ENCODE measurements around the gene G3BP1. TPM values are rescaled to one million over a fixed set of nuclear protein-coding genes. Genes with fewer than 3 reads are reported as not detected.
A peak's percentile ranks its signal among the peaks of the same experiment; 100 is the strongest.

Gene G3BP1
- total and polyA plus RNA-seq, 2 of the 13 experiments (the other 11 are each of a cell fraction or from before 2014, with no cell fraction given) = 36.7 to 320 TPM

- TF ChIP-seq DMTF1 (CRISPR knock-in tag; IDR thresholded peaks at IDR 0.05) = no peak
- no peak for TF ChIP-seq ZNF317 (CRISPR knock-in tag; IDR thresholded peaks at IDR 0.05)
- no peak for TF ChIP-seq STAT5B (CRISPR knock-in tag; IDR thresholded peaks at IDR 0.05)
- TF ChIP-seq MIER2 (CRISPR knock-in tag; IDR thresholded peaks at IDR 0.05) = no peak
- no peak for TF ChIP-seq ONECUT2 (CRISPR knock-in tag; IDR thresholded peaks at IDR 0.05)
- no peak for TF ChIP-seq ZNF512 (CRISPR knock-in tag; IDR thresholded peaks at IDR 0.05)
- TF ChIP-seq ZNF850 (CRISPR knock-in tag; conservative IDR thresholded peaks at IDR 0.05) = no peak
- no peak for TF ChIP-seq MTA3 (CRISPR knock-in tag; IDR thresholded peaks at IDR 0.05)
- TF ChIP-seq ZNF547 (CRISPR knock-in tag; IDR thresholded peaks at IDR 0.05) = no peak
- TF ChIP-seq KDM3A (CRISPR knock-in tag; IDR thresholded peaks at IDR 0.05; ENCODE audit: low read depth) = no peak
- 0 out of 2 replicates have a peak, but pooled peaks have one; percentile 11 for TF ChIP-seq SOX5 (CRISPR knock-in tag; IDR thresholded peaks at IDR 0.05; ENCODE audit: borderline replicate concordance)
- no peak for TF ChIP-seq PRPF4 (IDR thresholded peaks at IDR 0.05; ENCODE audit: low read depth, low read length, poor library complexity, severe bottlenecking)
- TF ChIP-seq ZNF567 (CRISPR knock-in tag; IDR thresholded peaks at IDR 0.05; ENCODE audit: borderline replicate concordance) = no peak
- no peak for TF ChIP-seq ZNF569 (CRISPR knock-in tag; IDR thresholded peaks at IDR 0.05; ENCODE audit: borderline replicate concordance)
- TF ChIP-seq ZNF678 (CRISPR knock-in tag; IDR thresholded peaks at IDR 0.05) = no peak
- no peak for TF ChIP-seq HNF4A (CRISPR knock-in tag; IDR thresholded peaks at IDR 0.05)
- no peak for TF ChIP-seq ZNF883 (CRISPR knock-in tag; IDR thresholded peaks at IDR 0.05; ENCODE audit: not compliant biosample characterization)
- no peak for TF ChIP-seq PCBP2 (optimal IDR thresholded peaks at IDR 0.05; ENCODE audit: low read depth, low read length, poor library complexity, severe bottlenecking)
- no peak for TF ChIP-seq TARDBP (CRISPR knock-in tag; IDR thresholded peaks at IDR 0.05)
- TF ChIP-seq SRSF4 (IDR thresholded peaks at IDR 0.05; ENCODE audit: low read depth, low read length, poor library complexity, severe bottlenecking) = no peak
- no peak for TF ChIP-seq FOXK1 (CRISPR knock-in tag; IDR thresholded peaks at IDR 0.05; ENCODE audit: borderline replicate concordance, low read depth)
- TF ChIP-seq, protein P1, sequence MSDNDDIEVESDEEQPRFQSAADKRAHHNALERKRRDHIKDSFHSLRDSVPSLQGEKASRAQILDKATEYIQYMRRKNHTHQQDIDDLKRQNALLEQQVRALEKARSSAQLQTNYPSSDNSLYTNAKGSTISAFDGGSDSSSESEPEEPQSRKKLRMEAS (IDR thresholded peaks at IDR 0.05) = no peak; the same call in 1 of the 2 replicates
- no peak for TF ChIP-seq ZNF143 (CRISPR knock-in tag; IDR thresholded peaks at IDR 0.05)
- TF ChIP-seq, protein P2, sequence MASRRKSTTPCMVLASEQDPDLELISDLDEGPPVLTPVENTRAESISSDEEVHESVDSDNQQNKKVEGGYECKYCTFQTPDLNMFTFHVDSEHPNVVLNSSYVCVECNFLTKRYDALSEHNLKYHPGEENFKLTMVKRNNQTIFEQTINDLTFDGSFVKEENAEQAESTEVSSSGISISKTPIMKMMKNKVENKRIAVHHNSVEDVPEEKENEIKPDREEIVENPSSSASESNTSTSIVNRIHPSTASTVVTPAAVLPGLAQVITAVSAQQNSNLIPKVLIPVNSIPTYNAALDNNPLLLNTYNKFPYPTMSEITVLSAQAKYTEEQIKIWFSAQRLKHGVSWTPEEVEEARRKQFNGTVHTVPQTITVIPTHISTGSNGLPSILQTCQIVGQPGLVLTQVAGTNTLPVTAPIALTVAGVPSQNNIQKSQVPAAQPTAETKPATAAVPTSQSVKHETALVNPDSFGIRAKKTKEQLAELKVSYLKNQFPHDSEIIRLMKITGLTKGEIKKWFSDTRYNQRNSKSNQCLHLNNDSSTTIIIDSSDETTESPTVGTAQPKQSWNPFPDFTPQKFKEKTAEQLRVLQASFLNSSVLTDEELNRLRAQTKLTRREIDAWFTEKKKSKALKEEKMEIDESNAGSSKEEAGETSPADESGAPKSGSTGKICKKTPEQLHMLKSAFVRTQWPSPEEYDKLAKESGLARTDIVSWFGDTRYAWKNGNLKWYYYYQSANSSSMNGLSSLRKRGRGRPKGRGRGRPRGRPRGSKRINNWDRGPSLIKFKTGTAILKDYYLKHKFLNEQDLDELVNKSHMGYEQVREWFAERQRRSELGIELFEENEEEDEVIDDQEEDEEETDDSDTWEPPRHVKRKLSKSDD (CRISPR knock-in tag; IDR thresholded peaks at IDR 0.05; ENCODE audit: low read depth) = no peak
- no peak for TF ChIP-seq ZMAT3 (CRISPR knock-in tag; conservative IDR thresholded peaks at IDR 0.05)
Measured at GRCh38 chr5:151772029-151772845, 483 bp downstream of the G3BP1 start (continued).

All from HepG2 (cell line).